Glomerular visceral epithelial cell (primary cell): ENCODE measurements around the gene MAP7D2.
"Not testable (repeated sequence)": the region's sequence is repeated elsewhere in the genome, so short reads cannot be mapped to it uniquely, and the experiment has no call there.

Experiments
- DNase-seq: peaks from one replicate; pipeline ENCODE4 v3.0.0-alpha.2; 2016; ENCODE audit errors: extremely low spot score

MAP7D2 gene

GRCh38 chrX:20116577-20117240 lies at the start of gene MAP7D2:
TSS of gene MAP7D2 (minus strand) at chrX:20116907. CDS start at chrX:20116879, 28 bp downstream.
- DNase-seq = no peak

GRCh38 chrX:20162516-20162915 lies 45.8 kb upstream of the MAP7D2 start:
- DNase-seq = not testable (repeated sequence)

- no peak for DNase-seq
Observed at GRCh38 chrX:20159797-20160385, 43.2 kb upstream of the MAP7D2 start.

GRCh38 chrX:20151689-20152088 lies 35.0 kb upstream of the MAP7D2 start:
- no peak for DNase-seq

- DNase-seq = no peak
Observed at GRCh38 chrX:20149326-20149725, 32.6 kb upstream of the MAP7D2 start.

GRCh38 chrX:20147561-20147960 lies 30.9 kb upstream of the MAP7D2 start:
- DNase-seq = no peak

GRCh38 chrX:20144491-20144890 lies 27.8 kb upstream of the MAP7D2 start:
- DNase-seq = peak; percentile 33

- DNase-seq = no peak
Observed at GRCh38 chrX:20143561-20143960, 26.9 kb upstream of the MAP7D2 start.

GRCh38 chrX:20143111-20143510 lies 26.4 kb upstream of the MAP7D2 start:
- DNase-seq = no peak

GRCh38 chrX:20141281-20142220 lies 24.8 kb upstream of the MAP7D2 start, which contains the start of gene EIF1AX:
TSS of gene EIF1AX (minus strand) at chrX:20141838. CDS start at chrX:20141640, 198 bp downstream.
- peak; percentile 96 for DNase-seq

GRCh38 chrX:20140420-20140819 lies 23.7 kb upstream of the MAP7D2 start:
- no peak for DNase-seq

GRCh38 chrX:20139966-20140365 lies 23.3 kb upstream of the MAP7D2 start:
- no peak for DNase-seq

- no peak for DNase-seq
Observed at GRCh38 chrX:20135944-20136343, 19.2 kb upstream of the MAP7D2 start.

- DNase-seq = no peak
Observed at GRCh38 chrX:20132666-20133065, 16.0 kb upstream of the MAP7D2 start.

GRCh38 chrX:20130357-20130756 lies 13.7 kb upstream of the MAP7D2 start:
- DNase-seq = no peak

- DNase-seq = no peak
Observed at GRCh38 chrX:20129547-20129946, 12.8 kb upstream of the MAP7D2 start.

- no peak for DNase-seq
Observed at GRCh38 chrX:20128670-20129069, 12.0 kb upstream of the MAP7D2 start.

- not testable (repeated sequence) for DNase-seq
Observed at GRCh38 chrX:20127440-20127839, 10.7 kb upstream of the MAP7D2 start.

GRCh38 chrX:20126833-20127232 lies 10.1 kb upstream of the MAP7D2 start:
- DNase-seq = not testable (repeated sequence)

- DNase-seq = no peak
Observed at GRCh38 chrX:20124964-20125363, 8.3 kb upstream of the MAP7D2 start.

- no peak for DNase-seq
Observed at GRCh38 chrX:20118065-20118824, 1.5 kb upstream of the MAP7D2 start.
